Rectal smooth muscle tissue (tissue), 1 donor: ENCODE results near the gene ATXN7L3.
"Not testable (repeated sequence)": the region's sequence is repeated elsewhere in the genome, so short reads cannot be mapped to it uniquely, and the experiment has no call there.

ENCODE experiments used
- H3K27ac ChIP-seq: one replicate; pipeline ENCODE4 v1.7.0; 2013; ENCODE audit warnings: low read depth, low read length, inconsistent platforms
- H3K27me3 ChIP-seq: one replicate; pipeline ENCODE4 v1.7.0; 2013; ENCODE audit warnings: low read length; ENCODE audit not compliant: control insufficient read depth, insufficient read depth
- H3K36me3 ChIP-seq: one replicate; pipeline ENCODE4 v1.7.0; 2013; ENCODE audit warnings: low read length; ENCODE audit not compliant: control insufficient read depth, insufficient read depth
- H3K4me1 ChIP-seq: one replicate; pipeline ENCODE4 v1.7.0; 2013; ENCODE audit warnings: low read length; ENCODE audit not compliant: control insufficient read depth, insufficient read depth
- H3K4me3 ChIP-seq: one replicate; pipeline ENCODE4 v1.7.0; 2013; ENCODE audit warnings: low read length
- H3K9ac ChIP-seq: one replicate; pipeline ENCODE4 v1.7.0; 2013; ENCODE audit warnings: low read length

The ATXN7L3 gene

DNA sequence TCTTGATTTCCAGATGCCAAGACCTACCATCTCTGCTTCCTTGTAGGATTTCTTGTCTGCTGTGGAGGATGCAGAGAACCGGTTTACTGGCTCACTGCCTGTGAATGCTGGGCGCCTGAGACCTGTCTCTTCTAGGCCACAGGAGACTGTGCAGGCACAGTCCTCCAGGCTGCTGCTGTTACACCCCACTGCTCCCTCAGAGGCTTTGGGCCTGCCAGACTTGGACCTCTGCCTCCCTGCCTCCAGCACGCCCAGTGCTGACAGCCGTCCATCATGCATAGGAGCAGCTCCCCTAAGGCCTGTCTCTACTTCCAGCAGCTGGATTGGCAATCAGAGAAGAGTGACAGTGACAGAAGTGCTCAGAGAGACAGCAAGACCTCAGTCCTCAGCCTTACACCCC is 51.9 kb downstream of the ATXN7L3 start:
- H3K4me1 ChIP-seq: no peaks in the 10 kb centered on the region
- H3K27ac ChIP-seq: no peak overlapping the region
- H3K27me3 ChIP-seq: no peaks in the 10 kb centered on the region
- no peak overlapping the region for H3K9ac ChIP-seq
- H3K4me3 ChIP-seq: no peak overlapping the region
- no peaks in the 10 kb centered on the region for H3K36me3 ChIP-seq

DNA sequence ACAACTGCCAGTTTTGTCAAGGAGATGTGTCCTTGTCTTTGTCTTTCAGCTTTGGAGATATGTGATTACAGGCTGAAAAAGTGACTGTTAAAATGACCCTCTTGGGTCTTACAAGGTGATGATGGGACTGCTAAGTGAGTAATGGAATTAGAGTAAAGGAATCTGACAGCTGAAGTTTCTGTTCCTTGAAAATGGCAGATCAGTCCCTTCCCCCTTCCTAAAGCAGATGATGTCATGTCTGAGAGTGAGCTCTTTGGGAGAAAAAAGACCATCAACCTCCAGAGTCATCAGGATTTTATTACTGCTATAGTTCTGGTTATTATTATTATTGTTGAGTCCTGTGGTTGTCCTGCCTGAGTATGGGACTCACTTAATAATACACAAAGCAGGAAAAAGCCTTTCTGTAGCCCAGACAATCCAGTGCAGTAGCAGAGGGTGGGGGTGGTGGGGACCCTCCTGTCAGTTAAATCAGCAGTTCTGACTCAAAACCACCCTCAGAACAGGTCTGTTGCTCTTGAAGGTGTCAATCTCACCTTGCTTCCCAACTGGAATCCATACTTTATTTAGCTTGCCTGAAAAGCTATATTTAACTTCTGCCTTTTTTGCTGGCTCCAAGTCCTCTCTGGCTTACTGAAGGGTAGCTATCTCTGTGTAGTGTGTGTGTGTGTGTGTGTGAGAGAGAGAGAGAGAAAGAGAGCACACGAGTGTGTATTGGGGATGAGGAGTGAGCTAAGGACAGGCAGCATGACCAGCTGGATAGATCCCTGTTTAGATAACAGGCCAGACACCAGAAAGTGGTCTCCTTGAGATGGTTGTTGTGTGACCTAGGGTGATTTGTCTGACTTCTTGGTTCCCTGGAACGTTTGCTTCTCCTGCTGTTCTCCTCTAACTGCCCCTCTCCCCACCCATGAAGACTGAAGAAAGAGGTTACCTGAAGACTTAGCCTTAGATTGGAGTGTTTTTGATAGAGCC is 53.0 kb downstream of the ATXN7L3 start:
- Histone ChIP-seq H3K4me1 (peaks cover 3% of the 10 kb centered on the region), H3K9ac (no peak overlapping the region), H3K27me3 (no peaks in the 10 kb centered on the region), H3K27ac (no peak overlapping the region), H3K4me3 (no peak overlapping the region), H3K36me3 (no peaks in the 10 kb centered on the region)

DNA sequence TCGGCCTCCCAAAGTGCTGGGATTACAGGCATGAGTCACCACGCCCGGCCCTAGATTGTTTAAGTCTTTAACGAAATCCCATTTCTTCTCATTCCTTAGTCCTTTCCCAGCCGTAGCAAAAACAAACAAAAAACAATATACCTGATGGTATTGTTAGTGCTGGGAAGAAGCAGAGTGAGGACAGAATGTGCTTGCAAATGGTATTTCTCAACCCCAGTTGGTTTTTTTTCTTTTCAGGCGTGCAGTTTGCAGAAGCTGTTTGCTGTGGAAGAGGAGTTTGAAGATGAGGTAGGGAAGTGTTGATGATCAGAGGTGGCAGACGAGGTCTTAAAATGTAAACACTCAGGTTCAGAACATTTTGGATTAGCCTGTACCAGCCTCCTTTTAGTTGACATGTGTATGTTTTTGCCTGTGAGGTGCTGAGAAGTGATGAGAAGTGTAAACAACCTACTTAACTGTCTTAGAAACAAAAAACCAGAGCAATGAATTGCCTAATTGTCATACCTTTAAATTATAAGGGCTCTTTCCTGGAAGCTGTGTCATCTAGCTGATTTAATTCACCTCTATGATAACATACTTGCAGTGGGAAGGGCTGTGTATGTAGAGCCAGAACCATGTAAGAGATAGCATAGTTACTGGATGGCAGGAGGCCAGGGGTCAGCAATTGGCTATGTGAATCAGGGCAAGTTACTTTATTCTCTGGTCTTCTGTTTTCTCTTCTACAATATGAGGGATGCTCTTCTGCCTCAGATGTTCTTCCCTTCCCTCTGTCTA is 54.5 kb downstream of the ATXN7L3 start:
- H3K27ac ChIP-seq: no peak overlapping the region
- H3K4me1 ChIP-seq: peaks cover 3% of the 10 kb centered on the region
- no peaks in the 10 kb centered on the region for H3K36me3 ChIP-seq
- no peak overlapping the region for H3K4me3 ChIP-seq
- H3K27me3 ChIP-seq: no peaks in the 10 kb centered on the region
- no peak overlapping the region for H3K9ac ChIP-seq

DNA sequence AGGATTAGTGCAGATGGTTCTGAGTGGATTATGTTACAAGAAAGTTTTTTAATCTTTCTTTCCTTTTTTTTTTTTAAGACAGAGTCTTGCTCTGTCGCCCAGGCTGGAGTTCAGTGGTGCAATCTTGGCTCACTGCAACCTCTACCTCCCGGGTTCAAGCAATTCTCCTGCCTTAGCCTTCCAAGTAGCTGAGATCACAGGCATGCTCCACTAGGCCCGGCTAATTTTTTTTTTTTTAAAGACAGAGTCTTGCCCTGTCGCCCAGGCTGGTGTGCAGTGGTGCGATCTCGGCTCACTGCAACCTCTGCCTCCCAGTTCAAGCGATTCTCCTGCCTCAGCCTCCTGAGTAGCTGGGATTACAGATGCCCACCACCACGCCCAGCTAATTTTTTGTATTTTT is 55.8 kb downstream of the ATXN7L3 start:
- not testable (repeated sequence) for H3K27ac ChIP-seq, H3K36me3 ChIP-seq, H3K9ac ChIP-seq, H3K27me3 ChIP-seq, H3K4me1 ChIP-seq, H3K4me3 ChIP-seq
